Measurements from ENCODE around the gene IQCH. TPM values are rescaled to one million over a fixed set of nuclear protein-coding genes. Genes with fewer than 3 reads are reported as not detected.

IQCH gene
- polyA plus RNA-seq, 2 of the 4 experiments (the other 2 are of a cell fraction) = 1.5 to 3.8 TPM

- ChIA-PET POLR2A (interaction anchor here (1.0 kb wide), 1 partner anchor 27 kb away, joined by 3 read pairs; the partner anchor contains the start of gene MAP2K5), CTCF (interaction anchor here (1.0 to 1.1 kb wide), 3 partner anchors 10 to 321 kb away, joined by 3 read pairs; no protein-coding TSS in a partner anchor)
- Histone ChIP-seq H3K4me2 (no peak overlapping the region), H3K9me3 (no peaks in the 10 kb centered on the region), H3K4me1 (peaks cover 14% of the 10 kb centered on the region; the same call in 2 of the 3 replicates), H3K4me3 (no peak overlapping the region), H3K27ac (no peak overlapping the region)
- FAIRE-seq (no peak), ATAC-seq (no peak), DNase-seq (ENCODE audit: low read depth in 1 of 2, low spot score in 1 of 2) (no peak)
- TF ChIP-seq JUN (IDR thresholded peaks at IDR 0.05) (no peak), FOXS1 (CRISPR knock-in tag; IDR thresholded peaks at IDR 0.05) (no peak), SMC3 (IDR thresholded peaks at IDR 0.05) (no peak), TFCP2L1 (CRISPR knock-in tag; IDR thresholded peaks at IDR 0.05) (no peak), HES2 (IDR thresholded peaks at IDR 0.05) (no peak), BCL3 (IDR thresholded peaks at IDR 0.05) (no peak)
- WGBS (ENCODE audit: missing lambda C conversion rate) = 88% methylated on average over 3 of the region's 3 CpGs
These were observed 260.5 kb downstream of the IQCH start for GRCh38 chr15:67515090-67515489.

- peaks cover 17% of the 10 kb centered on the region; the same call in 2 of the 3 replicates for H3K4me1 ChIP-seq
- ChIA-PET CTCF (interaction anchor here (1.0 to 1.1 kb wide), 2 partner anchors 9 to 321 kb away, joined by 3 read pairs; no protein-coding TSS in a partner anchor), POLR2A (interaction anchor here (1.0 kb wide), 1 partner anchor 27 kb away, joined by 3 read pairs; the partner anchor contains the start of gene MAP2K5)
- WGBS (ENCODE audit: missing lambda C conversion rate) = 98% methylated on average over 2 of the region's 2 CpGs
- DNase-seq (ENCODE audit: low read depth in 1 of 2, low spot score in 1 of 2) (no peak), FAIRE-seq (no peak), ATAC-seq (no peak)
- no peak overlapping the region for H3K27ac ChIP-seq
- no peak overlapping the region for H3K4me2 ChIP-seq
- H3K4me3 ChIP-seq = no peak overlapping the region
- TF ChIP-seq MAFK (IDR thresholded peaks at IDR 0.05; ENCODE audit: partially characterized antibody) (no peak), ZSCAN20 (CRISPR knock-in tag; IDR thresholded peaks at IDR 0.05) (no peak), ZC3H11A (IDR thresholded peaks at IDR 0.05) (peak; percentile 90), FOSL2 (IDR thresholded peaks at IDR 0.05) (no peak), FOSL2 (CRISPR knock-in tag; IDR thresholded peaks at IDR 0.05) (no peak), HOXA7 (CRISPR knock-in tag; IDR thresholded peaks at IDR 0.05) (no peak), EHMT2 (IDR thresholded peaks at IDR 0.05; ENCODE audit: low read depth) (no peak), BHLHE40 (IDR thresholded peaks at IDR 0.05; ENCODE audit: low read depth, low read length) (no peak), CTCF (IDR thresholded peaks at IDR 0.05) (no peak)
- no peaks in the 10 kb centered on the region for H3K9me3 ChIP-seq
These were observed 261.0 kb downstream of the IQCH start for GRCh38 chr15:67515557-67515956.

- peak overlapping the region; percentile 94 for H3K4me3 ChIP-seq
- ChIA-PET CTCF (interaction anchor here (0.9 to 1.3 kb wide), 4 partner anchors 10 to 316 kb away, joined by 3 to 4 read pairs (median 3); no protein-coding TSS in a partner anchor), POLR2A (interaction anchor here (0.5 to 2.3 kb wide), 10 partner anchors 10 to 374 kb away, joined by 3 to 21 read pairs (median 4); partner anchors contain the start of genes MAP2K5 and SKOR1)
- TF ChIP-seq ATOH8 (CRISPR knock-in tag; IDR thresholded peaks at IDR 0.05; ENCODE audit: low read depth) (0 out of 2 replicates have a peak, but pooled peaks have one; percentile 7), TFCP2L1 (CRISPR knock-in tag; IDR thresholded peaks at IDR 0.05) (peak; percentile 57; the same call in 1 of the 2 replicates), USF2 (IDR thresholded peaks at IDR 0.05) (peak; percentile 43; the same call in 1 of the 2 replicates), FOXS1 (CRISPR knock-in tag; IDR thresholded peaks at IDR 0.05) (no peak)
- peak; percentile 7 to 45 for ATAC-seq
- WGBS (ENCODE audit: missing lambda C conversion rate) = 27% methylated on average over 24 of the region's 24 CpGs
- DNase-seq (ENCODE audit: low read depth in 1 of 2, low spot score in 1 of 2) = no peak
- no peaks in the 10 kb centered on the region for H3K9me3 ChIP-seq
- peak overlapping the region; percentile 90 to 91 for H3K27ac ChIP-seq
- peaks cover 26% of the 10 kb centered on the region; the same call in 2 of the 3 replicates for H3K4me1 ChIP-seq
- FAIRE-seq = no peak
- H3K4me2 ChIP-seq = peak overlapping the region; percentile 95
These were observed 265.9 kb downstream of the IQCH start for GRCh38 chr15:67520321-67521028.

All from A549 (cell line).